Cardiac septum (tissue), 1 donor: Measurements from ENCODE around the gene C14orf119. TPM values are rescaled to one million over a fixed set of nuclear protein-coding genes. Genes with fewer than 3 reads are reported as not detected.

Source experiments
- DNase-seq: peaks from one replicate; pipeline ENCODE4 v3.0.0-alpha.2; 2020; ENCODE audit warnings: low spot score
- intact Hi-C: fragments of 100-400 bp; cut with DNase I; formaldehyde crosslinking; loops from one replicate; pipeline ENCODE4 v1.14.0; 2022
- long read RNA-seq: library from polyadenylated mRNA; unstranded; transcript quantifications from one replicate; pipeline ENCODE4 v2.0.0, GENCODE V29; 2021
- total RNA-seq: library from RNA; stranded (reverse); fragmentation: NEBNext Ultra II Directional; extraction: Animal tissue kit (Norgen Biotek cat#: 25700); gene quantifications from one replicate; pipeline ENCODE4 v1.2.1, GENCODE V29; 2021
- donor health status: DM: no; HTN: no; CAD: no.

Gene C14orf119, protein sequence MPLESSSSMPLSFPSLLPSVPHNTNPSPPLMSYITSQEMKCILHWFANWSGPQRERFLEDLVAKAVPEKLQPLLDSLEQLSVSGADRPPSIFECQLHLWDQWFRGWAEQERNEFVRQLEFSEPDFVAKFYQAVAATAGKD
- 28.9 TPM for total RNA-seq
- long read RNA-seq, transcript C14orf119-201 (2 exons, 3,660 nt), result major isoform, 47 of 52 reads
- long read RNA-seq, partial matches to known transcripts, result 0 of 52 reads
- long read RNA-seq, other reads (novel, unspliced or antisense), result 4 of 52 reads

GRCh38 chr14:23095196-23096108 lies at the start of gene C14orf119:
Gene C14orf119, plus strand, starts transcription at chr14:23095505. Its CDS starts 2,154 bp downstream, at chr14:23097659.
- DNase-seq, result peak; percentile 100
- intact Hi-C loops, result loop anchor here (10.0 kb wide), 2 partner anchors 209 to 459 kb away; partner anchors contain the start of genes BCL2L2, PPP1R3E, THTPA and ZFHX2

- no peak for DNase-seq
- intact Hi-C loops, result no loop called here
These were observed 48.2 kb upstream of the C14orf119 start for GRCh38 chr14:23047034-23047634.

GRCh38 chr14:23047751-23048693 lies 47.3 kb upstream of the C14orf119 start:
- intact Hi-C loops, result no loop called here
- DNase-seq, result no peak

GRCh38 chr14:23049011-23049410 lies 46.3 kb upstream of the C14orf119 start:
- intact Hi-C loops, result no loop called here
- DNase-seq, result no peak

- DNase-seq, result no peak
- intact Hi-C loops, result no loop called here
These were observed 43.9 kb upstream of the C14orf119 start for GRCh38 chr14:23051141-23052057.

DNA sequence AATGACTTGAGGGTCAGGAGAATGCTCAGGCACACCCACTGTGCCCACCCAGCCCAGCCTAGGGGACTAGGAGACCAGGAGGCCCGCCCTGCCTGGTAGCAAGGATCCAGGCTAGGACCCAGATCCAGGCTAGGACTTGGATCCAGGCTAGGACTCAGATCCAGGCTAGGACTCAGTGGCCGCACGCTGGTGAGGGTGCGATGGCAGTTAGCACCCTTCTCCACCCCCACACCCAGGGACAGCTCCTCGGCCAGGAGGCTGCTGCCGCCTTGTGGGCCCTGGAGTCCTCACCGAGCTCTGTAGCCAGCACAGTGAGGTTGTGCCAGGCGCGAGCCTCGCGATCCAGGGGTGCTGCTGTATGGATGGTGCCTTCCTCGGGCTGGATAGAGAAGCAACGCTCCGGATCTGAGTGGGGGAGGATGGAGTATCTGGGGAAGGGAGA lies 43.1 kb upstream of the C14orf119 start:
- DNase-seq, result peak; percentile 67
- intact Hi-C loops, result no loop called here

GRCh38 chr14:23052671-23053070 lies 42.6 kb upstream of the C14orf119 start:
- DNase-seq, result peak; percentile 38
- intact Hi-C loops, result no loop called here

GRCh38 chr14:23053426-23053825 lies 41.9 kb upstream of the C14orf119 start:
- no peak for DNase-seq
- intact Hi-C loops, result no loop called here

DNA sequence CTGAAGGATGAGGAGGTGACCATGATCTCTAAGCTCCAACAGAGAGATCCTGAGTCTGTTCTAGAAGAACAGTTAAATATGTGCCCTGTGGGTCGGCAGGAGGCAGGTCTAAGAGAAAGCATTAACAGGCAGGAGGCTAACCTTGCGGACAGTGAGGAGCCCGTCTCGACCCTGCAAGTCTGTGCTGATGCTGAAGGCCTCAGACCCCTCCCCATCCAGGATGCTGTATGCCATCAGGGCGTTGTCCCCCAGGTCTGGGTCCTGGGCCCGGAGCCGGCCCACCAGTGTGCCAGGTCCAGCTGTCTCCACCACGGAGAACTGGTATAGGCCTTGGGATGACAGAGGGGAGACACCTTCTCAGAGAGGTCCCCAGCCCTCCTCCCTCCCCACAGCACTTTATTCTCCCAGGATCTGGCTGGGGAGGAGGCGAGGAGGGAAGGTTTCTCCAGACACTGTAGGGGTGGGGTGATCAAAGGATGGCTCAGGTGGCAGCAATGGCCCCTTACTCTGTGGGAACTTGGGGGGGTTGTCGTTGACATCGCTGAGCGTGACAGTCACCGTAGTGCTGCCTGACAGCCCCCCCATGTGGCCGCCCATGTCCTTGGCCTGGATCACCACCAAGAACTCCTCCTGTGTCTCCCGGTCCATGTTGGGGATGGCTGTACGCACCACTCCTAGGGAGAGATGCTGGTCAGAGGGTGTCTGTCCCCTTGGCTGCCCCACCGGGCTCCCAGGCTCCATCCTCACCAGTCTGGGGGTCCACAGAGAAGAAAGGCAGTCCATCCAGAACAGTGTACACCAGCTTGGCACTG lies 41.1 kb upstream of the C14orf119 start:
- intact Hi-C loops, result no loop called here
- DNase-seq, result no peak

DNA sequence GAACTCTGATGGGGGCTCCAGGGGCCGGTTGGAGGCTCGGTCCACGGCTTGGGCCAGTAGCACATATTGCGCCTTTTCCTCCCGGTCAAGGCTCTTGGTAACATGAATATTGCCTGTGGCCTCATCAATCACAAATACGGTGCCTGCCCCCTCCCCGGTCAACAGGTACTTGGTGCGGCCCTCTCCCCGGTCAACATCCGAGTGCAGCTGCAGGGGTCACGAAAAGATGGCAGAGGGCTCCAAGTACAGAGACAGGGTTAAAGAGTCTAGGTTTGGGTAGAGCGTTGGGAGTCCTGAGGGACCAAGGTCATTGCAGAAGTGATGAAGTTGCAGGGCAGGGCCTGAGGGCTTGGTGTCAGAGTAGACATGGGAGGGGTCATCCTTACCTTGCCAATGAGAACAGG lies 40.2 kb upstream of the C14orf119 start:
- DNase-seq, result no peak
- intact Hi-C loops, result loop anchor here (5.0 kb wide), 1 partner anchor 48 kb away; no protein-coding TSS in a partner anchor

DNA sequence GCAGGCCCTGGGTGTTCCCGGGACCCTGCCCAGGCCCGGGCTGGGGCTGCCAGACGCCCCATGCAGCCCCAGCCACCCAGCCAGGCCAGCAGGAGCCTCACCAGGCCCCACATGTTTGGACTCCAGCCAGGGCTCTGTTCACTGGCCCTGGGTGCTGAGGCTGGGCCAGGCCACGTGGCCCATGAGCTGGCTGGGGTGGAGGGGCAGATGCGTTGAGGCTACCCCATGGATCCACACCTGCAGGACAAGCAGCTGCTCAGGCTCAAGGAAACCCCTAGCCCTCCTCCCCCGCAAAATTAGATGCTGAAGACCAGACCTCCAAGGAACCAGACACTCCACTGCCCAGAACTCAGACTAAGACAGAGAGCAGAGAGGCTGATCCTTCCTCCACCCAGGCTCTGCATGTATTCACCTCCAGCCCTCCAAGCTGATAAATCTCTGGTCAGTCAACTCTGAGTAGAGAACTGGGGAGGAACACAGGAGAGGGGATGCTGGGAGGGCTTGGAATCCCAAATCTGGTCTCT lies 39.6 kb upstream of the C14orf119 start:
- intact Hi-C loops, result loop anchor here (5.0 kb wide), 1 partner anchor 48 kb away; no protein-coding TSS in a partner anchor
- DNase-seq, result no peak

DNA sequence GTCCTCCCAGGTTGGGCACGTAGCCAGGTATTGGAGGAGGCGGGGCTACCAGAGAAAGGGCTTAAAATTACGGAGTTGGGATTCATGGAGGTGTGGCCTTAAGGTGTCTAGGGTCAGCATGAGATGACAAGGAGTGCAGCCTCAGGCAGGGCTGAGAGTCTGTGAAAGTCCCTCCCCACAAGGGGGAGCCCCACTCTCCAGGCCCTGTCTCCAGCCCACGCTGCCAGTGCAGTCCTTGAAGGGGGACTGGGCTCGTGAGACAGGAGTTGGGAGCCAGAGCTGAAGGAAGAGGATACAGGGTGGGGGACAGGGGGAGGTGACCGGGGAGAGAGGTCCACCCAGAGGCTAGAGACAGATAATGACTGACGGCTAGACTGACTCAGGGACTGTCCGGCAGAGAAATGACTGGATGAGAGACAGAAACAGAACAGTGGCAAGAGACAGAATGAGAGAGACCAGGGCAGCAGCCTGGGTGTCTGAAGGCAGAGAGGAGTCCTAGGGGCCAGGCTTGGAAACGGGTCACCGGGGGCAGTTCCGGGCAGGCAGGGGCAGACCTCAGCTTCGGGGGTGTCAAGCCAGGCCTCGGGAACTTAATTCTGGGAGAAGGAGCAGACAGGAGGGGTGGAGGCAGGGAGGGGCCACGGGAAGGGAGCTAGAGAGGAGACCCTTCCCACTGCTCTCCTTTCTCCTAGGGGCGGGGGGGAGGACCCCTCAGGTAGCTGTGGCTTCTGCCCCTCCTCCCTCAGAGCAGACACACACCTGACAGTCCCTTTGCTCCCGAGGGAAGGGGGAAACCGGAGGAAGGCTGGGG lies 39.0 kb upstream of the C14orf119 start:
- DNase-seq, result no peak
- intact Hi-C loops, result loop anchor here (5.0 kb wide), 1 partner anchor 49 kb away; no protein-coding TSS in a partner anchor

GRCh38 chr14:23056956-23057756 lies 38.1 kb upstream of the C14orf119 start, which contains the start of gene CDH24:
Gene CDH24, minus strand, starts transcription at chr14:23057520. Its CDS starts 1,787 bp downstream, at chr14:23055733.
- intact Hi-C loops, result loop anchor here (5.0 kb wide), 1 partner anchor 50 kb away; no protein-coding TSS in a partner anchor
- peak; percentile 83 for DNase-seq

DNA sequence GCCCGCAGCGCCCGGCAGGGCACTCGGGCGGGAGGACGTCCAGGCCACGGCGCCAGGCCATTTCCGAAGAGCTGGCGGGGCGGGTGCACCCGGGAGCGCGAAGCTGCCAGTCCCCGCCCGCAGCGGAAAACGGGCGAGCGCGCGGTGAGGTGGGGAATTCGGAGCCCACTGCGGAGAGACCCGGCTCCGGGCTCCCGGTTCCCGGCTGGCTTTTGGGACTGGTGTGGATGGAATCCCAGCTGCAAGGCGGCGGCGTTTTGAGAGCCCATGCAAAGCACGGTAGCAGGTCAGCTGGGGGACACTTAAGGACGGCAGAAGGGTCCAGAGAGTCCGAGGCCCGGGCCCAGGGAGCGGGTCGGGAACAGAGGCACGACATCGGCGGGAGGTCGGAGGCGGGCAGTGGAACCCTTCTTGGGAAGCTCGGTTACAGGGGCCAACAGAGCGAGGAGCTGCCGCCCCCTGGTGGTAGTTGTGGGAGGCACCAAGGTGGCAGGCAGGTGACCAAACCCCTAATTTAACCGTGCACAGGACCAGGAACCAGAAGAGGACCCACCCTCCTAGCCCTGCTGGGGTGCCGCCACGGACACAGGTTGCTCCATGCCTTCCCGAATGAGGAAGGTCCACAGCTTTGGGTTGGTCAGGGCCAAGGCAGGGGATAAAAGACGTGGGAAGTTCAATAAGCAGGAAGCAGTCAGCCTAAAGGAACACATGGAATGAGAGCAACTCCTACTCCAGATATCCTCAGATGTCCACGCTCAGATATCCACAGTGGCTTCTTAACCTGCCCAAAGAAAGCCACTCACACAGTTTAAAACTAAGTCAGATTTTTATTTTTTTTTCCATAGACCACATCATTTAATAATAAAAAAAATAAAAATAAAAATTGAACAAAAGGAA lies 37.3 kb upstream of the C14orf119 start:
- DNase-seq, result peak; percentile 93
- intact Hi-C loops, result loop anchor here (1.0 to 5.0 kb wide), 2 partner anchors 51 to 72 kb away; no protein-coding TSS in a partner anchor
